GM12891 (cell line): ENCODE measurements around the gene EPB41L3.
A peak's percentile ranks its signal among the peaks of the same experiment; 100 is the strongest.

Source experiments
- DNase-seq: peaks from one replicate; pipeline ENCODE4 v3.0.0; 2011; ENCODE audit warnings: low spot score; ENCODE audit not compliant: insufficient read length
- FAIRE-seq: peaks from 2 replicates; lab custom pipeline; 2011; peaks lifted over from hg19 to GRCh38; lab: Jason Lieb, UNC
- PAX5 ChIP-seq: IDR thresholded peaks from 2 replicates; pipeline ENCODE4 v1.6.1; 2011; ENCODE audit warnings: low read length, moderate library complexity, mild to moderate bottlenecking; ENCODE audit not compliant: insufficient read depth, severe bottlenecking
- POLR2A ChIP-seq: IDR thresholded peaks from 2 replicates; pipeline ENCODE4 v1.6.1; 2011; ENCODE audit warnings: low read depth, low read length, control low read depth
- POLR2AphosphoS5 ChIP-seq: IDR thresholded peaks from 2 replicates; pipeline ENCODE4 v1.6.1; 2011; ENCODE audit warnings: low read depth, low read length, control low read depth
- POU2F2 ChIP-seq: IDR thresholded peaks from 2 replicates; pipeline ENCODE4 v1.6.1; 2011; ENCODE audit warnings: low read depth, mild to moderate bottlenecking, control low read depth, low read length, moderate library complexity
- SPI1 ChIP-seq: IDR thresholded peaks from 2 replicates; pipeline ENCODE4 v1.6.1; 2011; ENCODE audit warnings: low read depth, low read length, control low read depth
- TAF1 ChIP-seq: IDR thresholded peaks from 2 replicates; pipeline ENCODE4 v1.6.1; 2011; ENCODE audit warnings: low read depth, low read length, control low read depth

Gene EPB41L3

GRCh38 chr18:5444847-5445246 is 99.0 kb downstream of the EPB41L3 start:
- DNase-seq (no peak), FAIRE-seq (no peak)
- TF ChIP-seq TAF1 (no peak), SPI1 (peak; percentile 75), POLR2AphosphoS5 (no peak), POU2F2 (no peak)

GRCh38 chr18:5444269-5444668 is 99.5 kb downstream of the EPB41L3 start:
- TF ChIP-seq PAX5 (no peak), POLR2AphosphoS5 (no peak)
- DNase-seq, result no peak
- no peak for FAIRE-seq

- peak; percentile 79 for TF ChIP-seq SPI1
- TF ChIP-seq POLR2AphosphoS5, result no peak
- FAIRE-seq, result no peak
- DNase-seq, result no peak
Measured at GRCh38 chr18:5439986-5440696, 103.7 kb downstream of the EPB41L3 start.

DNA sequence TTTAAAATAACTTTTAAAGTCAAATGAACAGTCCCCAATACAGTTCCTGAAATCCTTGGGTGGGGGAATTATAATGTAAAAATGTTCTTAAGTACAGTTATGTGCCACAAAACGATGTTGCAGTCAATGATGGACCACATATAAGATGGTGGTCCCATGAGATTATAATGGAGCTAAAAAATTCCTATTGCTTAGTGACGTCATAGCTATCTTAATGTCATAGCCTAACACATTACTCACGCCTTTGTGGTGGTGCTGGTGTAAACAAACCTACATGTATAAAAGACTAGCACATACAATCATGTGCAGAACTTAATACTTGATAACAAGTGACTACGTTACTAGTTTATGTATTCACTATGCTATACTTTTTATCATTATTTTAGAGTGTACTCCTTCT is 109.4 kb downstream of the EPB41L3 start:
- FAIRE-seq (no peak), DNase-seq (no peak)
- TF ChIP-seq TAF1, result no peak
- no peak for TF ChIP-seq POLR2AphosphoS5
- no peak for TF ChIP-seq POLR2A
- TF ChIP-seq PAX5, result no peak
- TF ChIP-seq POU2F2, result no peak
- TF ChIP-seq SPI1, result no peak

DNA sequence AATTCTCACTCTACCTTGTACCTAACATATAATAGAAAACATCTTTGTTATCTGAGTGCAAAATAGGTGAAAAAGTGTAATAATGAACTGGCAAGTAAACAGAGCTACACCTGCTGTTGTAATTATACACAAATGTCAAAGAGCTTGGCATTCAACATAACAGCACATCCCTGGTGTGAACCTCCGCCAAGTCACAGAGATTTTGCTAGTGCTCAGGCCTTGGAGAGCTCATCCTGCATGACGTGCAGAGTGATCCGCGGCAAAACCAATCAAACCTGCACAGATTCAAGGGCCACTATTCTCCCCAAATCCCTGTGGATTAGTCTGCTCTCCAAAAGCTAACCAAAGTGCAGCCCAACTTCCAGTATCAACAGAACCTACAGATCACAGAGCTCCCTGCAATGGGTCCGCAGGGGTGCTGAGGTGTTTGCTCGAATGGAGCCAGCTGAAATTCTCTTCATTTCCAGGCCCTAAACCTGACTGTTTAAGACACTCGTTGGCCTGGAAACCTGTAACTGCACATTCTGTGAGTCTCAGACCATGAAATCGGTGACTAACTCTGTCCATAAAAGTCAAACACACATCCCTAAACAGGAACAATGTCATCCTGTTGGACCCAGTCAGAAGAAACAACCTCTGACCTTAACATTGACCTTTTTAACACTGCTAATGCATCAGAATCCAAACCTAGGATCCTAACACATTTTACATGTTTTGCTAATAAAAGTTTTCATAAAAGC is 111.8 kb downstream of the EPB41L3 start:
- no peak for DNase-seq
- TF ChIP-seq POU2F2, result no peak
- no peak for TF ChIP-seq SPI1
- TF ChIP-seq PAX5, result no peak
- TF ChIP-seq POLR2A, result no peak
- no peak for TF ChIP-seq POLR2AphosphoS5
- no peak for TF ChIP-seq TAF1
- no peak for FAIRE-seq

DNA sequence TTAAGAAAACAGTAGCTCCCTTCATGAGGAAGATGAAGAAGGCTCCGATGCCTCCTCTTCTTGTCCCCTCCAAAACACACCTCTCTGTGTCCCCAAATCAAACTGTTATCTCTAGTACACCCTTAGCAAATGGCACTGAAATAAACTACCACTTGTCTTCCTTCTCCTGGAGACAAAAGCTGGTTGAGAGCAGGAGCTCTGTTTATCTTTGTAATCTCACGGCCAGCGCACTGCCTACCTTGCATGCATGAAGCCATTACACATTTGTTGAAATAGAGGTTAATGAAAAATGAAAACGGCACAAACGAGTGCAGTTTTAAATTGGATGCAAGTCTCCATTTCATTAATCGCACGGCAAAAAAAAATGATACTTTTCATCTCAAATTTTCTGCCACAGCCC is 113.7 kb downstream of the EPB41L3 start:
- no peak for DNase-seq
- TF ChIP-seq POLR2A (no peak), POLR2AphosphoS5 (no peak), SPI1 (no peak)
- FAIRE-seq, result no peak

GRCh38 chr18:5429681-5430080 is 114.1 kb downstream of the EPB41L3 start:
- TF ChIP-seq TAF1, result no peak
- TF ChIP-seq SPI1, result no peak
- no peak for TF ChIP-seq PAX5
- TF ChIP-seq POLR2A, result no peak
- TF ChIP-seq POU2F2, result no peak
- no peak for TF ChIP-seq POLR2AphosphoS5
- no peak for DNase-seq
- no peak for FAIRE-seq

DNA sequence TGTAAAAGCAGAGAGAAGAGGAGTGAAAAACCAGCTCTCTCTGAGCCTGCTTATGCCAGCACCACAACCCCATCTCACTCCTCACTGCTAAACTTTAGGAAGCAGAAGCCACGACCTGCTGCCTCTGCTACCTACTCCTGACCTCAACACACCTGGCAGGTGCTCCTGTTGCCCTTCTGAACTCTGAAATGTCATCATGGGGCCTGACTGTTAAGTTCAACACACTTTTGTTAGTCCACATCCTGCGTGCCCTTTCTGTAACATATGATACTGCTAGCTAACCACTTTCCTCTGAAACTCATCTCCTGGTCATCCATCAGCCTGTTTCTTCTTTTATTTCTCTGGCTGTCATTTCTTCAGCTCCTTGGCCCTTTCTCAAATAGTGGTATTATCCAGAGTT is 118.1 kb downstream of the EPB41L3 start:
- DNase-seq, result no peak
- TF ChIP-seq PAX5 (no peak), POU2F2 (no peak), TAF1 (no peak), SPI1 (no peak), POLR2A (no peak), POLR2AphosphoS5 (no peak)
- no peak for FAIRE-seq

- TF ChIP-seq POLR2A, result no peak
- TF ChIP-seq POU2F2, result no peak
- no peak for TF ChIP-seq PAX5
- FAIRE-seq (no peak), DNase-seq (no peak)
Measured at GRCh38 chr18:5424903-5425664, 118.7 kb downstream of the EPB41L3 start.

DNA sequence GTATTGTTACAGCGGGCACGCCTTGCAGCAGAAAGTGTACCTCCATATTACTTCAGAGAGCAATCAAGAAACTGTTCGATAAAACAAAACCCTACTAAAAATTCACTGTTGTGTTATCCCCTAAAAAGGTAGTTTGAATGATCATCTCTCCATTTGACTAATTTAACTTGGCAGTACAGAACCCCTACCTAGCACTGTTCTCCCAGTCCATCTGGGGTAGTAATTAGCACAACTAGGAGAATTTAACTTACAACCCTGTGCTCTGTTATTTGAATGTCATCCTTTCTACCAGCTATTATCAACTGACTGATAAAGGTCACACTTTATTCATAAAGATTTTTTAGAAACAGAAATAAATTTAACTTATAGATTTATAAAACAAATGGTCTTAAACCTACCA is 121.2 kb downstream of the EPB41L3 start:
- no peak for FAIRE-seq
- no peak for TF ChIP-seq POU2F2
- no peak for TF ChIP-seq TAF1
- TF ChIP-seq PAX5, result no peak
- TF ChIP-seq SPI1, result no peak
- no peak for DNase-seq
